HepG2 (cell line): ENCODE results near the gene HSF2BP. TPM values are rescaled to one million over a fixed set of nuclear protein-coding genes. Genes with fewer than 3 reads are reported as not detected.

Experiments
- GTF3A ChIP-seq: sonication (generic); formaldehyde crosslinking; conservative IDR thresholded peaks from 2 replicates; pipeline ENCODE4 v1.4.0; 2020; ENCODE audit warnings: mild to moderate bottlenecking, missing genetic modification reagents
- HDAC2 ChIP-seq: sonication (generic); formaldehyde crosslinking; IDR thresholded peaks from 2 replicates; pipeline ENCODE4 v1.4.0; 2020; ENCODE audit warnings: missing genetic modification reagents
- MED8 ChIP-seq: sonication (generic); formaldehyde crosslinking; IDR thresholded peaks from 2 replicates; pipeline ENCODE4 v1.8.1; 2023; ENCODE audit warnings: mild to moderate bottlenecking, missing genetic modification reagents; ENCODE audit not compliant: insufficient replicate concordance
- PHF20 ChIP-seq: sonication (generic); formaldehyde crosslinking; IDR thresholded peaks from 2 replicates; pipeline ENCODE4 v1.5.0; 2020; ENCODE audit warnings: mild to moderate bottlenecking, missing genetic modification reagents
- RARA ChIP-seq: IDR thresholded peaks from 2 replicates; pipeline ENCODE4 v1.6.1; 2016; ENCODE audit warnings: missing genetic modification reagents, missing compliant biosample characterization
- RBFOX2 ChIP-seq: fragments of 200-400 bp; formaldehyde crosslinking; IDR thresholded peaks from 2 replicates; pipeline ENCODE4 v1.6.1; 2017; ENCODE audit warnings: low read depth, mild to moderate bottlenecking, low read length
- RBM22 ChIP-seq: fragments of 200-400 bp; formaldehyde crosslinking; optimal IDR thresholded peaks from 2 replicates; pipeline ENCODE3; 2017; ENCODE audit warnings: mild to moderate bottlenecking, low read length, moderate library complexity
- SIX4 ChIP-seq: sonication (generic); formaldehyde crosslinking; IDR thresholded peaks from 2 replicates; pipeline ENCODE4 v1.4.0; 2020; ENCODE audit warnings: missing genetic modification reagents
- SMAD3 ChIP-seq: sonication (generic); formaldehyde crosslinking; IDR thresholded peaks from 2 replicates; pipeline ENCODE4 v1.4.0; 2020; ENCODE audit warnings: missing genetic modification reagents
- ZNF235 ChIP-seq: sonication (generic); formaldehyde crosslinking; IDR thresholded peaks from 2 replicates; pipeline ENCODE4 v1.8.1; 2023; ENCODE audit warnings: mild to moderate bottlenecking, missing genetic modification reagents, borderline replicate concordance
- ZNF326 ChIP-seq: sonication (generic); formaldehyde crosslinking; IDR thresholded peaks from 2 replicates; pipeline ENCODE4 v1.4.0; 2020; ENCODE audit warnings: missing genetic modification reagents, borderline replicate concordance
- ZNF543 ChIP-seq: sonication (generic); formaldehyde crosslinking; IDR thresholded peaks from 2 replicates; pipeline ENCODE4 v1.4.0; 2020; ENCODE audit warnings: mild to moderate bottlenecking, missing genetic modification reagents
- ZNF563 ChIP-seq: sonication (generic); formaldehyde crosslinking; IDR thresholded peaks from 2 replicates; pipeline ENCODE4 v1.8.0; 2022; ENCODE audit warnings: mild to moderate bottlenecking, moderate library complexity, missing genetic modification reagents
- ZNF746 ChIP-seq: sonication (generic); formaldehyde crosslinking; IDR thresholded peaks from 2 replicates; pipeline ENCODE4 v1.8.0; 2022; ENCODE audit warnings: mild to moderate bottlenecking, missing genetic modification reagents
- ZNF747 ChIP-seq: sonication (generic); formaldehyde crosslinking; IDR thresholded peaks from 2 replicates; pipeline ENCODE4 v1.8.1; 2023; ENCODE audit warnings: missing genetic modification reagents, mild to moderate bottlenecking, borderline replicate concordance
- ZNF788 ChIP-seq: sonication (generic); formaldehyde crosslinking; IDR thresholded peaks from 2 replicates; pipeline ENCODE4 v1.5.0; 2020; ENCODE audit warnings: mild to moderate bottlenecking, missing genetic modification reagents, borderline replicate concordance
- polyA plus RNA-seq, 8 experiments: library from polyadenylated mRNA; depleted of rRNA in 3 of 8; stranded (reverse) in 7 of 8; unstranded in 1 of 8; fragments of >200 nt; fragmentation: Illumina TruSeq in 4 of 8; extraction: Trizol in 4 of 8; gene quantifications; 2 replicates each; pipeline versions ENCODE4 v1.2.1 to v1.2.3, GENCODE V29; 2011 to 2016; ENCODE audit warnings: low read depth in 4 of 8, missing spikeins in 1 of 8, mixed read lengths in 1 of 8; ENCODE audit not compliant: insufficient read depth in 1 of 8
- total RNA-seq, 5 experiments: library from RNA; depleted of rRNA; stranded (reverse); fragments of >200 nt; fragmentation: Illumina TruSeq; extraction: Trizol; gene quantifications; 2 replicates each; pipeline ENCODE4 v1.2.3, GENCODE V29; 2016; ENCODE audit warnings: low read depth in 1 of 5
- TF ChIP-seq, protein P1 (sequence below): sonication (generic); formaldehyde crosslinking; IDR thresholded peaks from 2 replicates; pipeline ENCODE4 v1.5.0; 2020; ENCODE audit warnings: mild to moderate bottlenecking, missing genetic modification reagents, borderline replicate concordance
- TF ChIP-seq, protein P2 (sequence below): sonication (generic); formaldehyde crosslinking; conservative IDR thresholded peaks from 2 replicates; pipeline ENCODE4 v1.4.0; 2020; ENCODE audit warnings: mild to moderate bottlenecking, missing genetic modification reagents, moderate library complexity
- TF ChIP-seq, protein P3 (sequence below): sonication (generic); formaldehyde crosslinking; IDR thresholded peaks from 2 replicates; pipeline ENCODE4 v1.4.0; 2020; ENCODE audit warnings: missing genetic modification reagents, borderline replicate concordance

The HSF2BP gene
- total and polyA plus RNA-seq, 2 of the 13 experiments (the other 11 are each of a cell fraction or from before 2014, with no cell fraction given), result 0.67 to 2.2 TPM

DNA sequence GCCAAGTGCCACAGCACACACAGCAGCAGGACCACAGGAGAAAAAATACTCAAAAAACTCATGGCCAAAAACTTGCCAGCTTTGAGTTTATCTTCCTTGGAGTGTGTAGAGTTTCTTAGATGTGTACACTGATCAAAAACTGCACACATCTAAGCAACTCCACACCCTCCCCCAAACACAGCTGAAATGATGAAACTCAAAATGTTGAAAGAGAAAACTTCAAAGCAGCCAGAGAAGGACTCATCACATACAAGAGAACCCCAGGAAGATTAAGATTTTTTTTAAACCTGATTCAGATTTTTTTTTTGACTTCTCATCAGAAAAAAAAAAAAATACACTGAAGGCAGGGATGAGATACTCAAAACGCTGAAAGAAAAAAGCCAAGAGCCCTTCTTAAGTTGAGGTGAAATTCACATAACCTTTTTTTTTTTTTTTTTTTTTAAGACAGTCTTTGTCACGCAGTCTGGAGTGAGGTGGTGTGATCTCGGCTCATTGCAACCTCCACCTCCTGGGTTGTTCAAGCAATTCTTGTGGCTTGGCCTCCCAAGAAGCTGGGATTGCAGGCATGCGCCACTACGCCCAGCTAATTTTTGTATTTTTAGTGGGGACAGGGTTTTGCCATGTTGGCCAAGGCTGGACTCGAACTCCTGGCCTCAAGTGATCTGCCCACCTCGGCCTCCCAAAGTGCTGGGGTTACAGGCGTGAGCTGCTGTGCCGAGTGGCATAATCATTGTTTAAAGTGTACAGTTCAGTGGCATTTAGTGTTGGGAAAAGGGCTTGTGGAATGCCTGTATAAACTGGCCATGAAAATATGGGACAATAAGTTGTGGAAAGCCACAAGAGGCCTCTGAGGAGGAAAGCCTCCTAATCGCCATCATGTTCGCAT is 38.7 kb upstream of the HSF2BP start (continued):
- TF ChIP-seq ZNF563 (no peak), ZNF543 (CRISPR knock-in tag) (no peak), HDAC2 (no peak), SIX4 (CRISPR knock-in tag) (0 out of 2 replicates have a peak, but pooled peaks have one; percentile 1), RBFOX2 (no peak), PHF20 (no peak), ZNF235 (no peak), ZNF326 (CRISPR knock-in tag) (no peak), ZNF788 (CRISPR knock-in tag) (no peak), MED8 (CRISPR knock-in tag) (no peak), ZNF747 (CRISPR knock-in tag) (no peak), RBM22 (no peak), ZNF746 (0 out of 2 replicates have a peak, but pooled peaks have one; percentile 22), SMAD3 (CRISPR knock-in tag) (no peak), GTF3A (CRISPR knock-in tag) (no peak), RARA (CRISPR knock-in tag) (peak; percentile 19; the same call in 1 of the 2 replicates)
- TF ChIP-seq, protein P1, sequence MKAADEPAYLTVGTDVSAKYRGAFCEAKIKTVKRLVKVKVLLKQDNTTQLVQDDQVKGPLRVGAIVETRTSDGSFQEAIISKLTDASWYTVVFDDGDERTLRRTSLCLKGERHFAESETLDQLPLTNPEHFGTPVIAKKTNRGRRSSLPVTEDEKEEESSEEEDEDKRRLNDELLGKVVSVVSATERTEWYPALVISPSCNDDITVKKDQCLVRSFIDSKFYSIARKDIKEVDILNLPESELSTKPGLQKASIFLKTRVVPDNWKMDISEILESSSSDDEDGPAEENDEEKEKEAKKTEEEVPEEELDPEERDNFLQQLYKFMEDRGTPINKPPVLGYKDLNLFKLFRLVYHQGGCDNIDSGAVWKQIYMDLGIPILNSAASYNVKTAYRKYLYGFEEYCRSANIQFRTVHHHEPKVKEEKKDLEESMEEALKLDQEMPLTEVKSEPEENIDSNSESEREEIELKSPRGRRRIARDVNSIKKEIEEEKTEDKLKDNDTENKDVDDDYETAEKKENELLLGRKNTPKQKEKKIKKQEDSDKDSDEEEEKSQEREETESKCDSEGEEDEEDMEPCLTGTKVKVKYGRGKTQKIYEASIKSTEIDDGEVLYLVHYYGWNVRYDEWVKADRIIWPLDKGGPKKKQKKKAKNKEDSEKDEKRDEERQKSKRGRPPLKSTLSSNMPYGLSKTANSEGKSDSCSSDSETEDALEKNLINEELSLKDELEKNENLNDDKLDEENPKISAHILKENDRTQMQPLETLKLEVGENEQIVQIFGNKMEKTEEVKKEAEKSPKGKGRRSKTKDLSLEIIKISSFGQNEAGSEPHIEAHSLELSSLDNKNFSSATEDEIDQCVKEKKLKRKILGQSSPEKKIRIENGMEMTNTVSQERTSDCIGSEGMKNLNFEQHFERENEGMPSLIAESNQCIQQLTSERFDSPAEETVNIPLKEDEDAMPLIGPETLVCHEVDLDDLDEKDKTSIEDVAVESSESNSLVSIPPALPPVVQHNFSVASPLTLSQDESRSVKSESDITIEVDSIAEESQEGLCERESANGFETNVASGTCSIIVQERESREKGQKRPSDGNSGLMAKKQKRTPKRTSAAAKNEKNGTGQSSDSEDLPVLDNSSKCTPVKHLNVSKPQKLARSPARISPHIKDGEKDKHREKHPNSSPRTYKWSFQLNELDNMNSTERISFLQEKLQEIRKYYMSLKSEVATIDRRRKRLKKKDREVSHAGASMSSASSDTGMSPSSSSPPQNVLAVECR (CRISPR knock-in tag), result peak; percentile 16; the same call in 1 of the 2 replicates
- TF ChIP-seq, protein P2, sequence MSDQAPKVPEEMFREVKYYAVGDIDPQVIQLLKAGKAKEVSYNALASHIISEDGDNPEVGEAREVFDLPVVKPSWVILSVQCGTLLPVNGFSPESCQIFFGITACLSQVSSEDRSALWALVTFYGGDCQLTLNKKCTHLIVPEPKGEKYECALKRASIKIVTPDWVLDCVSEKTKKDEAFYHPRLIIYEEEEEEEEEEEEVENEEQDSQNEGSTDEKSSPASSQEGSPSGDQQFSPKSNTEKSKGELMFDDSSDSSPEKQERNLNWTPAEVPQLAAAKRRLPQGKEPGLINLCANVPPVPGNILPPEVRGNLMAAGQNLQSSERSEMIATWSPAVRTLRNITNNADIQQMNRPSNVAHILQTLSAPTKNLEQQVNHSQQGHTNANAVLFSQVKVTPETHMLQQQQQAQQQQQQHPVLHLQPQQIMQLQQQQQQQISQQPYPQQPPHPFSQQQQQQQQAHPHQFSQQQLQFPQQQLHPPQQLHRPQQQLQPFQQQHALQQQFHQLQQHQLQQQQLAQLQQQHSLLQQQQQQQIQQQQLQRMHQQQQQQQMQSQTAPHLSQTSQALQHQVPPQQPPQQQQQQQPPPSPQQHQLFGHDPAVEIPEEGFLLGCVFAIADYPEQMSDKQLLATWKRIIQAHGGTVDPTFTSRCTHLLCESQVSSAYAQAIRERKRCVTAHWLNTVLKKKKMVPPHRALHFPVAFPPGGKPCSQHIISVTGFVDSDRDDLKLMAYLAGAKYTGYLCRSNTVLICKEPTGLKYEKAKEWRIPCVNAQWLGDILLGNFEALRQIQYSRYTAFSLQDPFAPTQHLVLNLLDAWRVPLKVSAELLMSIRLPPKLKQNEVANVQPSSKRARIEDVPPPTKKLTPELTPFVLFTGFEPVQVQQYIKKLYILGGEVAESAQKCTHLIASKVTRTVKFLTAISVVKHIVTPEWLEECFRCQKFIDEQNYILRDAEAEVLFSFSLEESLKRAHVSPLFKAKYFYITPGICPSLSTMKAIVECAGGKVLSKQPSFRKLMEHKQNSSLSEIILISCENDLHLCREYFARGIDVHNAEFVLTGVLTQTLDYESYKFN (CRISPR knock-in tag), result no peak
- TF ChIP-seq, protein P3, sequence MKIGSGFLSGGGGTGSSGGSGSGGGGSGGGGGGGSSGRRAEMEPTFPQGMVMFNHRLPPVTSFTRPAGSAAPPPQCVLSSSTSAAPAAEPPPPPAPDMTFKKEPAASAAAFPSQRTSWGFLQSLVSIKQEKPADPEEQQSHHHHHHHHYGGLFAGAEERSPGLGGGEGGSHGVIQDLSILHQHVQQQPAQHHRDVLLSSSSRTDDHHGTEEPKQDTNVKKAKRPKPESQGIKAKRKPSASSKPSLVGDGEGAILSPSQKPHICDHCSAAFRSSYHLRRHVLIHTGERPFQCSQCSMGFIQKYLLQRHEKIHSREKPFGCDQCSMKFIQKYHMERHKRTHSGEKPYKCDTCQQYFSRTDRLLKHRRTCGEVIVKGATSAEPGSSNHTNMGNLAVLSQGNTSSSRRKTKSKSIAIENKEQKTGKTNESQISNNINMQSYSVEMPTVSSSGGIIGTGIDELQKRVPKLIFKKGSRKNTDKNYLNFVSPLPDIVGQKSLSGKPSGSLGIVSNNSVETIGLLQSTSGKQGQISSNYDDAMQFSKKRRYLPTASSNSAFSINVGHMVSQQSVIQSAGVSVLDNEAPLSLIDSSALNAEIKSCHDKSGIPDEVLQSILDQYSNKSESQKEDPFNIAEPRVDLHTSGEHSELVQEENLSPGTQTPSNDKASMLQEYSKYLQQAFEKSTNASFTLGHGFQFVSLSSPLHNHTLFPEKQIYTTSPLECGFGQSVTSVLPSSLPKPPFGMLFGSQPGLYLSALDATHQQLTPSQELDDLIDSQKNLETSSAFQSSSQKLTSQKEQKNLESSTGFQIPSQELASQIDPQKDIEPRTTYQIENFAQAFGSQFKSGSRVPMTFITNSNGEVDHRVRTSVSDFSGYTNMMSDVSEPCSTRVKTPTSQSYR (CRISPR knock-in tag), result peak; percentile 88
